Suprapubic skin (tissue), 3 donors: ENCODE data around the gene PARD6B.

Experiments
- POLR2A ChIP-seq, 2 donors: fragments of 450-650 bp; IDR thresholded peaks; one replicate each; pipeline ENCODE4 v1.6.1; 2017; ENCODE audit warnings: antibody characterized with exemption in 2 of 2, mild to moderate bottlenecking in 2 of 2, moderate library complexity in 2 of 2
- TF ChIP-seq, protein P1 (sequence below), 2 donors: fragments of 200-600 bp in 1 of 2; fragments of 450-650 bp in 1 of 2; sonication (generic) in 1 of 2; IDR thresholded peaks; one replicate each; pipeline ENCODE4 v1.5.1; 2016 to 2019; ENCODE audit warnings: antibody characterized with exemption in 2 of 2, mild to moderate bottlenecking in 1 of 2, moderate library complexity in 1 of 2

DNA sequence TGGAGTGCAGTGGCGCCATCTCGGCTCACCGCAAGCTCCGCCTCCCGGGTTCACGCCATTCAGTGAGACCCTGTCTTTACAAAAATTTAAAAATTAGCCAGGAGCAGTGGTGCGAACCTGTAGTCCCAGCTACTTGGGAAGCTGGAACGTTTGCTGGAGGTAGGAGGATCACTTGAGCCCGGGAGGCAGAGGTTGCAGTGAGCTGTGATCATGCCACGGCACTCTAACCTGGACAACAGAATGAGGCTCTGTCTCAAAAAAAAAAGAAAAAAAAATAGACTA lies 5.7 kb upstream of the PARD6B start:
- TF ChIP-seq, protein P1, sequence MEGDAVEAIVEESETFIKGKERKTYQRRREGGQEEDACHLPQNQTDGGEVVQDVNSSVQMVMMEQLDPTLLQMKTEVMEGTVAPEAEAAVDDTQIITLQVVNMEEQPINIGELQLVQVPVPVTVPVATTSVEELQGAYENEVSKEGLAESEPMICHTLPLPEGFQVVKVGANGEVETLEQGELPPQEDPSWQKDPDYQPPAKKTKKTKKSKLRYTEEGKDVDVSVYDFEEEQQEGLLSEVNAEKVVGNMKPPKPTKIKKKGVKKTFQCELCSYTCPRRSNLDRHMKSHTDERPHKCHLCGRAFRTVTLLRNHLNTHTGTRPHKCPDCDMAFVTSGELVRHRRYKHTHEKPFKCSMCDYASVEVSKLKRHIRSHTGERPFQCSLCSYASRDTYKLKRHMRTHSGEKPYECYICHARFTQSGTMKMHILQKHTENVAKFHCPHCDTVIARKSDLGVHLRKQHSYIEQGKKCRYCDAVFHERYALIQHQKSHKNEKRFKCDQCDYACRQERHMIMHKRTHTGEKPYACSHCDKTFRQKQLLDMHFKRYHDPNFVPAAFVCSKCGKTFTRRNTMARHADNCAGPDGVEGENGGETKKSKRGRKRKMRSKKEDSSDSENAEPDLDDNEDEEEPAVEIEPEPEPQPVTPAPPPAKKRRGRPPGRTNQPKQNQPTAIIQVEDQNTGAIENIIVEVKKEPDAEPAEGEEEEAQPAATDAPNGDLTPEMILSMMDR (IDR thresholded peaks at IDR 0.05): no peak
- no peak for TF ChIP-seq POLR2A (IDR thresholded peaks at IDR 0.05)
